WTC11 (cell line): ENCODE data around the gene CTSK. TPM values are rescaled to one million over a fixed set of nuclear protein-coding genes. Genes with fewer than 3 reads are reported as not detected.

ENCODE experiments used
- ATAC-seq: fragments of 200-7000 bp; cut with Tn5 transposase; 2 replicates; pipeline ENCODE4 v1.10.0; 2021; ENCODE audit warnings: mild to moderate bottlenecking, moderate library complexity
- CTCF ChIA-PET: fragments of 300-600 bp; sonication (Branson Sonifier 250); formaldehyde crosslinking; loops from one replicate; lab custom pipeline; 2021; ENCODE audit warnings: antibody characterized with exemption; lab: Charles Lee
- POLR2A ChIA-PET: fragments of 350-600 bp; sonication (Branson Sonifier 250); formaldehyde crosslinking; loops from one replicate; lab custom pipeline; 2021; ENCODE audit warnings: antibody characterized with exemption; lab: Charles Lee
- DNase-seq: peaks from one replicate; pipeline ENCODE4 v3.0.0; 2021; ENCODE audit warnings: low spot score
- H3K27ac Mint-ChIP-seq: 2 replicates; pipeline ENCODE4 v1.8.0; 2021; ENCODE audit warnings: mixed read lengths
- H3K27me3 Mint-ChIP-seq: 2 replicates; pipeline ENCODE4 v1.8.0; 2021; ENCODE audit warnings: low read depth, mild to moderate bottlenecking, moderate library complexity, mixed read lengths
- H3K36me3 Mint-ChIP-seq: 2 replicates; pipeline ENCODE4 v1.8.0; 2021; ENCODE audit warnings: mixed read lengths
- H3K4me1 Mint-ChIP-seq: 2 replicates; pipeline ENCODE4 v1.8.0; 2022; ENCODE audit warnings: mixed read lengths
- H3K4me3 Mint-ChIP-seq: 2 replicates; pipeline ENCODE4 v1.8.0; 2021; ENCODE audit warnings: mild to moderate bottlenecking, moderate library complexity, mixed read lengths
- H3K9me3 Mint-ChIP-seq: 2 replicates; pipeline ENCODE4 v1.8.0; 2021; ENCODE audit warnings: mixed read lengths
- CREM ChIP-seq: sonication (generic); formaldehyde crosslinking; IDR thresholded peaks from 2 replicates; pipeline ENCODE4 v1.8.1; 2022; ENCODE audit warnings: mild to moderate bottlenecking, missing genetic modification reagents, moderate library complexity
- EMX1 ChIP-seq: fragments of 250-450 bp; sonication (Bioruptor Pico); IDR thresholded peaks from 2 replicates; pipeline ENCODE4 v1.8.0; 2021; ENCODE audit warnings: mild to moderate bottlenecking
- FOXK1 ChIP-seq: sonication (generic); formaldehyde crosslinking; IDR thresholded peaks from 2 replicates; pipeline ENCODE4 v1.8.0; 2022; ENCODE audit warnings: mild to moderate bottlenecking, moderate library complexity, missing genetic modification reagents
- GRHL2 ChIP-seq: fragments of 250-450 bp; sonication (Bioruptor Pico); IDR thresholded peaks from 2 replicates; pipeline ENCODE4 v1.8.0; 2022; ENCODE audit warnings: mild to moderate bottlenecking, moderate library complexity; ENCODE audit not compliant: insufficient replicate concordance, severe bottlenecking
- GTF2I ChIP-seq: fragments of 250-450 bp; sonication (Bioruptor Pico); conservative IDR thresholded peaks from 2 replicates; pipeline ENCODE4 v1.4.0; 2021; ENCODE audit warnings: mild to moderate bottlenecking
- JAZF1 ChIP-seq: fragments of 250-450 bp; sonication (Bioruptor Pico); IDR thresholded peaks from 2 replicates; pipeline ENCODE4 v1.9.0; 2021; ENCODE audit warnings: moderate library complexity, mild to moderate bottlenecking, inconsistent platforms
- KAT7 ChIP-seq: sonication (generic); formaldehyde crosslinking; IDR thresholded peaks from 2 replicates; pipeline ENCODE4 v1.8.1; 2023; ENCODE audit warnings: missing genetic modification reagents, mild to moderate bottlenecking, borderline replicate concordance
- MYBL2 ChIP-seq: sonication (generic); formaldehyde crosslinking; IDR thresholded peaks from 2 replicates; pipeline ENCODE4 v1.8.1; 2023; ENCODE audit warnings: mild to moderate bottlenecking, moderate library complexity, missing genetic modification reagents
- SOX15 ChIP-seq: fragments of 250-450 bp; sonication (Bioruptor Pico); IDR thresholded peaks from 2 replicates; pipeline ENCODE4 v1.9.0; 2021; ENCODE audit warnings: mild to moderate bottlenecking
- TCF7 ChIP-seq: sonication (generic); formaldehyde crosslinking; IDR thresholded peaks from 2 replicates; pipeline ENCODE4 v1.8.0; 2022; ENCODE audit warnings: mild to moderate bottlenecking, low read depth, missing genetic modification reagents, moderate library complexity
- TEAD4 ChIP-seq: sonication (generic); formaldehyde crosslinking; IDR thresholded peaks from 2 replicates; pipeline ENCODE4 v1.8.0; 2022; ENCODE audit warnings: mild to moderate bottlenecking, missing genetic modification reagents
- ZNF121 ChIP-seq: sonication (generic); formaldehyde crosslinking; IDR thresholded peaks from 2 replicates; pipeline ENCODE4 v1.8.0; 2023; ENCODE audit warnings: missing genetic modification reagents
- ZNF416 ChIP-seq: fragments of 250-450 bp; sonication (Bioruptor Pico); IDR thresholded peaks from 2 replicates; pipeline ENCODE4 v1.9.0; 2021; ENCODE audit warnings: mild to moderate bottlenecking, inconsistent platforms
- total RNA-seq: library from RNA; stranded (reverse); gene quantifications from 3 replicates; pipeline ENCODE4 v1.2.3, GENCODE V29; 2021
- TF ChIP-seq, protein P1 (sequence below): sonication (generic); formaldehyde crosslinking; IDR thresholded peaks from 2 replicates; pipeline ENCODE4 v1.8.1; 2022; ENCODE audit warnings: low read depth, missing genetic modification reagents, borderline replicate concordance
- TF ChIP-seq, protein P2 (sequence below): sonication (generic); formaldehyde crosslinking; IDR thresholded peaks from 2 replicates; pipeline ENCODE4 v1.8.0; 2022; ENCODE audit warnings: mild to moderate bottlenecking, missing genetic modification reagents
- TF ChIP-seq, protein P3 (sequence below): sonication (generic); formaldehyde crosslinking; IDR thresholded peaks from 2 replicates; pipeline ENCODE4 v1.8.0; 2022; ENCODE audit warnings: mild to moderate bottlenecking, missing genetic modification reagents
- TF ChIP-seq, protein P4 (sequence below): fragments of 250-450 bp; sonication (Bioruptor Pico); IDR thresholded peaks from 2 replicates; pipeline ENCODE4 v1.9.0; 2021; ENCODE audit warnings: mild to moderate bottlenecking
- TF ChIP-seq, protein P5 (sequence below): sonication (generic); formaldehyde crosslinking; conservative IDR thresholded peaks from 2 replicates; pipeline ENCODE4 v1.8.1; 2022; ENCODE audit warnings: mild to moderate bottlenecking, missing genetic modification reagents
- TF ChIP-seq, protein P6 (sequence below): sonication (generic); formaldehyde crosslinking; IDR thresholded peaks from 2 replicates; pipeline ENCODE4 v1.8.1; 2023; ENCODE audit warnings: mild to moderate bottlenecking, missing genetic modification reagents
- TF ChIP-seq, protein P7 (sequence below): sonication (generic); formaldehyde crosslinking; IDR thresholded peaks from 2 replicates; pipeline ENCODE4 v1.8.0; 2023; ENCODE audit warnings: mild to moderate bottlenecking, missing genetic modification reagents
- TF ChIP-seq, protein P8 (sequence below): sonication (generic); formaldehyde crosslinking; IDR thresholded peaks from 2 replicates; pipeline ENCODE4 v1.8.1; 2023; ENCODE audit warnings: mild to moderate bottlenecking, missing genetic modification reagents
- TF ChIP-seq, protein P9 (sequence below): fragments of 200-600 bp; IDR thresholded peaks from 2 replicates; pipeline ENCODE4 v1.8.0; 2022; ENCODE audit warnings: antibody characterized with exemption

CTSK gene
- total RNA-seq, 1 experiment from 2014 or later = 9.4 TPM

DNA sequence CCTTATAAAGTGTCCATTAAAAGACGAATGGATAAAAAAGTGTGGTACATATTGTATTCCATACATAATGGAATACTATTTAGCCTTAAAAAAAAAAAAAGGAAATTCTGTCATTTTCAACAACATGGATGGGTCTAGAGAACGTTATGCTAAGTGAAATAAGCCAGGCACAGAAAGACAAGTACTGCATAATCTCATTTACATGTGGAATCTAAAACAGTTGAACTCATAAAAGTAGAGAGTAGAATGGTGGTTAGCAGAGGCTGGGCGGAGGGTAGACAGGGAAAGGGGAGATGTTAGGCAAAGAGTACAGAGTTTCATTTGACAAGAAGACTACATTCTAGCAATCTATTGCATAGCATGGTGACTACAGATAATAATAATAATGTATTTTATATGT, 45.0 kb downstream of the CTSK start:
- CTCF ChIA-PET = no interaction called here
- POLR2A ChIA-PET = no interaction called here
- Mint-ChIP-seq H3K36me3 (peaks cover 3% of the 10 kb centered on the region), H3K27ac (no peak overlapping the region), H3K27me3 (no peaks in the 10 kb centered on the region), H3K4me3 (no peak overlapping the region), H3K9me3 (peaks cover 10% of the 10 kb centered on the region), H3K4me1 (no peaks in the 10 kb centered on the region)
- TF ChIP-seq ZNF121 (CRISPR knock-in tag) (no peak), MYBL2 (CRISPR knock-in tag) (no peak), TEAD4 (CRISPR knock-in tag) (no peak), GRHL2 (no peak), FOXK1 (CRISPR knock-in tag) (no peak), EMX1 (CRISPR knock-in tag) (no peak), KAT7 (CRISPR knock-in tag) (no peak), ZNF416 (CRISPR knock-in tag) (no peak), TCF7 (CRISPR knock-in tag) (no peak), JAZF1 (no peak)
- TF ChIP-seq, protein P1, sequence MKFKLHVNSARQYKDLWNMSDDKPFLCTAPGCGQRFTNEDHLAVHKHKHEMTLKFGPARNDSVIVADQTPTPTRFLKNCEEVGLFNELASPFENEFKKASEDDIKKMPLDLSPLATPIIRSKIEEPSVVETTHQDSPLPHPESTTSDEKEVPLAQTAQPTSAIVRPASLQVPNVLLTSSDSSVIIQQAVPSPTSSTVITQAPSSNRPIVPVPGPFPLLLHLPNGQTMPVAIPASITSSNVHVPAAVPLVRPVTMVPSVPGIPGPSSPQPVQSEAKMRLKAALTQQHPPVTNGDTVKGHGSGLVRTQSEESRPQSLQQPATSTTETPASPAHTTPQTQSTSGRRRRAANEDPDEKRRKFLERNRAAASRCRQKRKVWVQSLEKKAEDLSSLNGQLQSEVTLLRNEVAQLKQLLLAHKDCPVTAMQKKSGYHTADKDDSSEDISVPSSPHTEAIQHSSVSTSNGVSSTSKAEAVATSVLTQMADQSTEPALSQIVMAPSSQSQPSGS = no peak
- TF ChIP-seq, protein P2, sequence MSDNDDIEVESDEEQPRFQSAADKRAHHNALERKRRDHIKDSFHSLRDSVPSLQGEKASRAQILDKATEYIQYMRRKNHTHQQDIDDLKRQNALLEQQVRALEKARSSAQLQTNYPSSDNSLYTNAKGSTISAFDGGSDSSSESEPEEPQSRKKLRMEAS (CRISPR knock-in tag) = no peak
- TF ChIP-seq, protein P3, sequence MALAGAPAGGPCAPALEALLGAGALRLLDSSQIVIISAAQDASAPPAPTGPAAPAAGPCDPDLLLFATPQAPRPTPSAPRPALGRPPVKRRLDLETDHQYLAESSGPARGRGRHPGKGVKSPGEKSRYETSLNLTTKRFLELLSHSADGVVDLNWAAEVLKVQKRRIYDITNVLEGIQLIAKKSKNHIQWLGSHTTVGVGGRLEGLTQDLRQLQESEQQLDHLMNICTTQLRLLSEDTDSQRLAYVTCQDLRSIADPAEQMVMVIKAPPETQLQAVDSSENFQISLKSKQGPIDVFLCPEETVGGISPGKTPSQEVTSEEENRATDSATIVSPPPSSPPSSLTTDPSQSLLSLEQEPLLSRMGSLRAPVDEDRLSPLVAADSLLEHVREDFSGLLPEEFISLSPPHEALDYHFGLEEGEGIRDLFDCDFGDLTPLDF = no peak
- TF ChIP-seq, protein P4, sequence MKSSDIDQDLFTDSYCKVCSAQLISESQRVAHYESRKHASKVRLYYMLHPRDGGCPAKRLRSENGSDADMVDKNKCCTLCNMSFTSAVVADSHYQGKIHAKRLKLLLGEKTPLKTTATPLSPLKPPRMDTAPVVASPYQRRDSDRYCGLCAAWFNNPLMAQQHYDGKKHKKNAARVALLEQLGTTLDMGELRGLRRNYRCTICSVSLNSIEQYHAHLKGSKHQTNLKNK (CRISPR knock-in tag) = no peak
- TF ChIP-seq, protein P5, sequence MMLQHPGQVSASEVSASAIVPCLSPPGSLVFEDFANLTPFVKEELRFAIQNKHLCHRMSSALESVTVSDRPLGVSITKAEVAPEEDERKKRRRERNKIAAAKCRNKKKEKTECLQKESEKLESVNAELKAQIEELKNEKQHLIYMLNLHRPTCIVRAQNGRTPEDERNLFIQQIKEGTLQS (CRISPR knock-in tag) = no peak
- DNase-seq = no peak
- ATAC-seq = no peak

DNA sequence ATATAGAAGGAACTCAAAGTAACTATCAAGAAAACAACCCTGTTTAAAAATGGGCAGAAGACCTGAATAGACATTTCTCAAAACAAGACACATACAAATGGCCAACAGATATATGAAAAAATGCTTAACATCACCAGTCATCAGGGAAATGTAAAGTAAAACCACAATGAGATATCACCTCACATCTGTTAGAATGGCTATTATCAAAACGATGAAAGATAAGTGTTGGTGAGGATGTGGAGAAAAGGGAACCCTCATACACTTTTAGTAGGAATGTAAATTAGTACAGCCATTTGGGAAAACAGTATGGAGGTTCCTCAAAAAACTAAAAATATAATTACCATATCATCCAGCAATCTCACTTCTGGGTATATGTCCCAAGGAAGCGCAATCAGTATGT, 45.5 kb downstream of the CTSK start:
- CTCF ChIA-PET = no interaction called here
- no peak for ATAC-seq
- peaks cover 10% of the 10 kb centered on the region for H3K9me3 Mint-ChIP-seq

DNA sequence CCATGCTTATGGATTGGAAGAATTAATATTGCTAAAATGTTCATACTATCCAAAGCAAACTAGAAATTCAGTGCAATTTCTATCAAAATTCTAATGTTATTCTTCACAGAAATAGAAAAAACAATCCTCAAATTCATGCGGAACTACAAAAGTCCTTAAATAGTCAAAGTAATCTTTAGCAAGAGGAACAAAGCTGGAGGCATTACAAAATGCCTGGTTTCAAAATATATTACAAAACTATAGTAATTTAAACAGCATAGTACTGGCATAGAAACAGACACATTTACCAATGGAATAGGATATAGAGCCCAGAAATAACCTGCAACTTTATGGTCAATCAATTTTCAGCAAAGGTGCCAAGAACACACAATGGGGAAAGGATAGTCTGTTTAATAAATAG, 46.3 kb downstream of the CTSK start:
- Mint-ChIP-seq H3K4me3 (no peak overlapping the region), H3K9me3 (peaks cover 10% of the 10 kb centered on the region), H3K36me3 (peaks cover 3% of the 10 kb centered on the region), H3K27ac (no peak overlapping the region), H3K4me1 (no peaks in the 10 kb centered on the region), H3K27me3 (no peaks in the 10 kb centered on the region)
- ChIA-PET CTCF (no interaction called here), POLR2A (no interaction called here)
- no peak for ATAC-seq
- no peak for DNase-seq
- TF ChIP-seq GTF2I (CRISPR knock-in tag) = no peak
- TF ChIP-seq, protein P6, sequence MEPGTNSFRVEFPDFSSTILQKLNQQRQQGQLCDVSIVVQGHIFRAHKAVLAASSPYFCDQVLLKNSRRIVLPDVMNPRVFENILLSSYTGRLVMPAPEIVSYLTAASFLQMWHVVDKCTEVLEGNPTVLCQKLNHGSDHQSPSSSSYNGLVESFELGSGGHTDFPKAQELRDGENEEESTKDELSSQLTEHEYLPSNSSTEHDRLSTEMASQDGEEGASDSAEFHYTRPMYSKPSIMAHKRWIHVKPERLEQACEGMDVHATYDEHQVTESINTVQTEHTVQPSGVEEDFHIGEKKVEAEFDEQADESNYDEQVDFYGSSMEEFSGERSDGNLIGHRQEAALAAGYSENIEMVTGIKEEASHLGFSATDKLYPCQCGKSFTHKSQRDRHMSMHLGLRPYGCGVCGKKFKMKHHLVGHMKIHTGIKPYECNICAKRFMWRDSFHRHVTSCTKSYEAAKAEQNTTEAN = no peak
- TF ChIP-seq, protein P7, sequence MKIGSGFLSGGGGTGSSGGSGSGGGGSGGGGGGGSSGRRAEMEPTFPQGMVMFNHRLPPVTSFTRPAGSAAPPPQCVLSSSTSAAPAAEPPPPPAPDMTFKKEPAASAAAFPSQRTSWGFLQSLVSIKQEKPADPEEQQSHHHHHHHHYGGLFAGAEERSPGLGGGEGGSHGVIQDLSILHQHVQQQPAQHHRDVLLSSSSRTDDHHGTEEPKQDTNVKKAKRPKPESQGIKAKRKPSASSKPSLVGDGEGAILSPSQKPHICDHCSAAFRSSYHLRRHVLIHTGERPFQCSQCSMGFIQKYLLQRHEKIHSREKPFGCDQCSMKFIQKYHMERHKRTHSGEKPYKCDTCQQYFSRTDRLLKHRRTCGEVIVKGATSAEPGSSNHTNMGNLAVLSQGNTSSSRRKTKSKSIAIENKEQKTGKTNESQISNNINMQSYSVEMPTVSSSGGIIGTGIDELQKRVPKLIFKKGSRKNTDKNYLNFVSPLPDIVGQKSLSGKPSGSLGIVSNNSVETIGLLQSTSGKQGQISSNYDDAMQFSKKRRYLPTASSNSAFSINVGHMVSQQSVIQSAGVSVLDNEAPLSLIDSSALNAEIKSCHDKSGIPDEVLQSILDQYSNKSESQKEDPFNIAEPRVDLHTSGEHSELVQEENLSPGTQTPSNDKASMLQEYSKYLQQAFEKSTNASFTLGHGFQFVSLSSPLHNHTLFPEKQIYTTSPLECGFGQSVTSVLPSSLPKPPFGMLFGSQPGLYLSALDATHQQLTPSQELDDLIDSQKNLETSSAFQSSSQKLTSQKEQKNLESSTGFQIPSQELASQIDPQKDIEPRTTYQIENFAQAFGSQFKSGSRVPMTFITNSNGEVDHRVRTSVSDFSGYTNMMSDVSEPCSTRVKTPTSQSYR (CRISPR knock-in tag) = no peak
- TF ChIP-seq, protein P8, sequence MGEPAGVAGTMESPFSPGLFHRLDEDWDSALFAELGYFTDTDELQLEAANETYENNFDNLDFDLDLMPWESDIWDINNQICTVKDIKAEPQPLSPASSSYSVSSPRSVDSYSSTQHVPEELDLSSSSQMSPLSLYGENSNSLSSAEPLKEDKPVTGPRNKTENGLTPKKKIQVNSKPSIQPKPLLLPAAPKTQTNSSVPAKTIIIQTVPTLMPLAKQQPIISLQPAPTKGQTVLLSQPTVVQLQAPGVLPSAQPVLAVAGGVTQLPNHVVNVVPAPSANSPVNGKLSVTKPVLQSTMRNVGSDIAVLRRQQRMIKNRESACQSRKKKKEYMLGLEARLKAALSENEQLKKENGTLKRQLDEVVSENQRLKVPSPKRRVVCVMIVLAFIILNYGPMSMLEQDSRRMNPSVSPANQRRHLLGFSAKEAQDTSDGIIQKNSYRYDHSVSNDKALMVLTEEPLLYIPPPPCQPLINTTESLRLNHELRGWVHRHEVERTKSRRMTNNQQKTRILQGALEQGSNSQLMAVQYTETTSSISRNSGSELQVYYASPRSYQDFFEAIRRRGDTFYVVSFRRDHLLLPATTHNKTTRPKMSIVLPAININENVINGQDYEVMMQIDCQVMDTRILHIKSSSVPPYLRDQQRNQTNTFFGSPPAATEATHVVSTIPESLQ (CRISPR knock-in tag) = no peak

More for the DNA sequence above, 45.5 kb downstream of the CTSK start:
- TF ChIP-seq SOX15 (CRISPR knock-in tag) (no peak), CREM (no peak)
- TF ChIP-seq, protein P9, sequence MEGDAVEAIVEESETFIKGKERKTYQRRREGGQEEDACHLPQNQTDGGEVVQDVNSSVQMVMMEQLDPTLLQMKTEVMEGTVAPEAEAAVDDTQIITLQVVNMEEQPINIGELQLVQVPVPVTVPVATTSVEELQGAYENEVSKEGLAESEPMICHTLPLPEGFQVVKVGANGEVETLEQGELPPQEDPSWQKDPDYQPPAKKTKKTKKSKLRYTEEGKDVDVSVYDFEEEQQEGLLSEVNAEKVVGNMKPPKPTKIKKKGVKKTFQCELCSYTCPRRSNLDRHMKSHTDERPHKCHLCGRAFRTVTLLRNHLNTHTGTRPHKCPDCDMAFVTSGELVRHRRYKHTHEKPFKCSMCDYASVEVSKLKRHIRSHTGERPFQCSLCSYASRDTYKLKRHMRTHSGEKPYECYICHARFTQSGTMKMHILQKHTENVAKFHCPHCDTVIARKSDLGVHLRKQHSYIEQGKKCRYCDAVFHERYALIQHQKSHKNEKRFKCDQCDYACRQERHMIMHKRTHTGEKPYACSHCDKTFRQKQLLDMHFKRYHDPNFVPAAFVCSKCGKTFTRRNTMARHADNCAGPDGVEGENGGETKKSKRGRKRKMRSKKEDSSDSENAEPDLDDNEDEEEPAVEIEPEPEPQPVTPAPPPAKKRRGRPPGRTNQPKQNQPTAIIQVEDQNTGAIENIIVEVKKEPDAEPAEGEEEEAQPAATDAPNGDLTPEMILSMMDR = no peak
- TF ChIP-seq, protein P2 (CRISPR knock-in tag) = no peak
- POLR2A ChIA-PET = no interaction called here
- no peaks in the 10 kb centered on the region for H3K27me3 Mint-ChIP-seq
- H3K36me3 Mint-ChIP-seq = peaks cover 3% of the 10 kb centered on the region
- no peaks in the 10 kb centered on the region for H3K4me1 Mint-ChIP-seq
- H3K4me3 Mint-ChIP-seq = no peak overlapping the region
- no peak for DNase-seq
- no peak overlapping the region for H3K27ac Mint-ChIP-seq
